GM12878 (cell line): ENCODE results near the gene NAT9. TPM values are rescaled to one million over a fixed set of nuclear protein-coding genes. Genes with fewer than 3 reads are reported as not detected.
A peak's percentile ranks its signal among the peaks of the same experiment; 100 is the strongest.

Experiments
- ATAC-seq: fragments of 200-7000 bp; cut with Tn5 transposase; 3 replicates; pipeline ENCODE4 v1.9.1; 2020; ENCODE audit warnings: mild to moderate bottlenecking, moderate library complexity
- BruUV-seq: library from RNA; stranded (reverse); fragments of 400-500 nt; replicated peaks from 2 replicates; lab custom pipeline; 2021; lab: Mats Ljungman, UMichigan
- CTCF ChIA-PET: fragments of 300-600 bp; sonication (Branson Sonifier 250); formaldehyde crosslinking; extraction: SDS; loops from one replicate; lab custom pipeline; 2021; ENCODE audit warnings: inconsistent platforms; lab: Yijun Ruan, JAX
- POLR2A ChIA-PET: fragments of 350-600 bp; formaldehyde crosslinking; extraction: SDS; loops from one replicate; lab custom pipeline; 2021; ENCODE audit warnings: inconsistent platforms; lab: Charles Lee
- RAD21 ChIA-PET: fragments of 300-600 bp; sonication (Branson Sonifier 250); formaldehyde crosslinking; loops from one replicate; lab custom pipeline; 2023; ENCODE audit warnings: antibody characterized with exemption; ENCODE audit not compliant: unreplicated experiment; lab: Charles Lee
- SMC1A ChIA-PET: fragments of 300-600 bp; sonication (Branson Sonifier 250); formaldehyde crosslinking; loops from one replicate; lab custom pipeline; 2023; ENCODE audit not compliant: unreplicated experiment, uncharacterized antibody; lab: Charles Lee
- DNase-seq: peaks from one replicate; pipeline ENCODE4 v3.0.0-alpha.2; 2011; ENCODE audit warnings: low read depth, low spot score
- FAIRE-seq: peaks from 3 replicates; lab custom pipeline; 2011; peaks lifted over from hg19 to GRCh38; lab: Jason Lieb, UNC
- H2AFZ ChIP-seq: 2 replicates; pipeline ENCODE4 v1.6.0; 2011; ENCODE audit warnings: low read depth, low read length, control low read depth; ENCODE audit not compliant: control insufficient read depth
- H3K27ac ChIP-seq: 2 replicates; pipeline ENCODE4 v1.5.1; 2011; ENCODE audit warnings: control low read depth; ENCODE audit not compliant: control insufficient read depth, insufficient read depth
- H3K27me3 ChIP-seq, 2 experiments: replicated peaks in 1 of 2; 2 replicates each; pipeline versions ENCODE4 v1.6.0 to v1.6.1; 2011; ENCODE audit warnings: low read length in 1 of 2; ENCODE audit not compliant: control insufficient read depth in 2 of 2, insufficient read depth in 2 of 2
- H3K36me3 ChIP-seq, 2 experiments: 2 replicates each; pipeline ENCODE4 v1.5.1; 2011; ENCODE audit warnings: low read length in 1 of 2; ENCODE audit not compliant: control insufficient read depth in 2 of 2, insufficient read depth in 2 of 2
- H3K4me1 ChIP-seq: 2 replicates; pipeline ENCODE4 v1.6.1; 2011; ENCODE audit warnings: mild to moderate bottlenecking, low read length, moderate library complexity, mixed read lengths; ENCODE audit not compliant: control insufficient read depth, insufficient read depth
- H3K4me2 ChIP-seq: 2 replicates; pipeline ENCODE4 v1.6.0; 2011; ENCODE audit warnings: control low read depth; ENCODE audit not compliant: control insufficient read depth, insufficient read depth
- H3K4me3 ChIP-seq: fragments of 200-600 bp; sonication (generic); 2 replicates; pipeline ENCODE4 v1.5.1; 2016
- H3K79me2 ChIP-seq: 2 replicates; pipeline ENCODE4 v1.6.0; 2011; ENCODE audit warnings: low read length; ENCODE audit not compliant: control insufficient read depth, insufficient read depth
- H3K9ac ChIP-seq: 2 replicates; pipeline ENCODE4 v1.8.0; 2011; ENCODE audit warnings: low read length, control low read depth, mixed read lengths; ENCODE audit not compliant: control insufficient read depth, insufficient read depth
- H3K9me3 ChIP-seq: replicated peaks from 3 replicates; pipeline ENCODE4 v1.5.1; 2011; ENCODE audit warnings: mild to moderate bottlenecking, low read length; ENCODE audit not compliant: control insufficient read depth, insufficient read depth
- H4K20me1 ChIP-seq: 2 replicates; pipeline ENCODE4 v1.6.0; 2011; ENCODE audit not compliant: control insufficient read depth, insufficient read depth
- ASH2L ChIP-seq: fragments of 300-600, 200-600 bp; sonication (generic); IDR thresholded peaks from 2 replicates; pipeline ENCODE4 v1.6.1; 2017; ENCODE audit warnings: low read depth, mild to moderate bottlenecking, borderline replicate concordance
- CREM ChIP-seq: IDR thresholded peaks from 2 replicates; pipeline ENCODE4 v1.6.1; 2014; ENCODE audit warnings: antibody characterized with exemption, low read depth
- E2F4 ChIP-seq: IDR thresholded peaks from 2 replicates; pipeline ENCODE4 v1.6.1; 2012; ENCODE audit warnings: low read depth, low read length, improper control_type of control experiment
- EZH2 ChIP-seq: IDR thresholded peaks from 2 replicates; pipeline ENCODE4 v1.6.1; 2012; ENCODE audit warnings: low read depth, mild to moderate bottlenecking, control low read depth, inconsistent platforms, low read length, borderline replicate concordance; ENCODE audit not compliant: control insufficient read depth
- RELA ChIP-seq: fragments of 450-650 bp; IDR thresholded peaks from 2 replicates; pipeline ENCODE4 v1.8.0; 2014; ENCODE audit warnings: borderline replicate concordance; ENCODE audit not compliant: partially characterized antibody
- SIX5 ChIP-seq: IDR thresholded peaks from 2 replicates; pipeline ENCODE4 v1.6.1; 2011; ENCODE audit warnings: mild to moderate bottlenecking, low read depth, low read length, moderate library complexity; ENCODE audit not compliant: severe bottlenecking
- YBX1 ChIP-seq: fragments of 450-650 bp; IDR thresholded peaks from 2 replicates; pipeline ENCODE4 v1.6.1; 2016; ENCODE audit warnings: antibody characterized with exemption
- WGBS: methylation state at CpG from one replicate; pipeline ENCODE4 v1.1.6; 2016; ENCODE audit warnings: low lambda C conversion rate; ENCODE audit not compliant: insufficient replicate concordance, insufficient coverage; ENCODE audit errors: missing lambda C conversion rate; 5-methylcytosine and 5-hydroxymethylcytosine counted together
- in situ Hi-C: fragments of 300-500 bp; cut with MboI; formaldehyde crosslinking; loops from 9 replicates; pipeline ENCODE4 v1.14.3; 2018; ENCODE audit warnings: mixed read lengths
- intact Hi-C: fragments of 100-400 bp; cut with micrococcal nuclease; formaldehyde crosslinking; loops from one replicate; pipeline ENCODE4 v1.14.2; 2022; ENCODE audit not compliant: unreplicated experiment
- polyA plus RNA-seq, 11 experiments: library from polyadenylated mRNA; depleted of rRNA in 4 of 11; unstranded in 6 of 11; stranded (reverse) in 5 of 11; fragments of >200 nt; fragmentation: Nextera tagmentation in 4 of 11; fragmentation: Illumina TruSeq in 1 of 11; extraction: Ambion mirVana in 4 of 11; extraction: Trizol in 1 of 11; gene quantifications; 1 replicate in 1 of 11; 2 replicates in 10 of 11; pipeline versions ENCODE4 v1.2.1 to v1.2.3, GENCODE V29; 2011 to 2016; ENCODE audit warnings: inconsistent platforms in 2 of 11, missing spikeins in 2 of 11, low read depth in 1 of 11
- total RNA-seq, 4 experiments: library from RNA; depleted of rRNA in 3 of 4; stranded (reverse); fragments of >200 nt in 3 of 4; fragmentation: Illumina TruSeq in 1 of 4; extraction: Trizol in 1 of 4; gene quantifications; 2 replicates each; pipeline versions ENCODE4 v1.2.1 to v1.2.3, GENCODE V29; 2013 to 2021

NAT9 gene
- total and polyA plus RNA-seq, 10 of the 15 experiments (the other 5 are each of a cell fraction or from before 2014, with no cell fraction given), result 3.5 to 45.3 (median 27.3) TPM

- ChIA-PET SMC1A (interaction anchor here (1.4 to 3.5 kb wide), 4 partner anchors 8 to 121 kb away, joined by 5 to 13 read pairs (median 6); no protein-coding TSS in a partner anchor), POLR2A (interaction anchor here (0.7 to 1.5 kb wide), 4 partner anchors 12 to 87 kb away, joined by 3 to 5 read pairs (median 3); no protein-coding TSS in a partner anchor)
- in situ Hi-C loops, result no loop called here
- no peak for DNase-seq
- intact Hi-C loops, result no loop called here
- Histone ChIP-seq H3K4me2 (peak overlapping the region; percentile 19; the same call in 1 of the 2 replicates), H2AFZ (no peak overlapping the region)
- FAIRE-seq, result no peak
- TF ChIP-seq RELA (no peak), CREM (no peak), EZH2 (no peak), SIX5 (no peak), ASH2L (no peak), E2F4 (no peak), YBX1 (no peak)
- TF ChIP-seq, all 136 proteins: peak for 0
- H4K20me1 ChIP-seq, result no peaks in the 10 kb centered on the region; the same call in 1 of the 2 replicates
- H3K27ac ChIP-seq, result no peak overlapping the region
- no peak for ATAC-seq
- peaks cover 28% of the 10 kb centered on the region for H3K4me1 ChIP-seq
- H3K9me3 ChIP-seq, result no peaks in the 10 kb centered on the region
- H3K36me3 ChIP-seq, result no peaks in the 10 kb centered on the region; a peak in 1 of 4 replicates
- H3K4me3 ChIP-seq, result no peak overlapping the region
- no TSS peak for BruUV-seq
- ChIA-PET RAD21 (interaction anchor here (0.6 to 1.5 kb wide), 2 partner anchors 122 to 484 kb away, joined by 3 read pairs; no protein-coding TSS in a partner anchor), CTCF (interaction anchor here (0.6 to 4.7 kb wide), 5 partner anchors 12 to 122 kb away, joined by 3 to 32 read pairs (median 6); no protein-coding TSS in a partner anchor)
- H3K9ac ChIP-seq, result no peak overlapping the region
- H3K79me2 ChIP-seq, result peaks cover 16% of the 10 kb centered on the region
- WGBS, result 78% methylated on average over 5 of the region's 5 CpGs
- H3K27me3 ChIP-seq, result no peaks in the 10 kb centered on the region
These were observed 2.8 kb upstream of the NAT9 start for GRCh38 chr17:74778960-74779359.
